Activated CD8-positive, alpha-beta memory T cell treated with anti-CD3 and anti-CD28 coated beads, Interleukin-2, amount 50 U/mL, for 1 hour (primary cell): ENCODE results near the gene CRNKL1.

Experiments
- DNase-seq: peaks from one replicate; pipeline ENCODE4 v3.0.0-alpha.2; 2020; ENCODE audit errors: extremely low read depth

The CRNKL1 gene

DNA sequence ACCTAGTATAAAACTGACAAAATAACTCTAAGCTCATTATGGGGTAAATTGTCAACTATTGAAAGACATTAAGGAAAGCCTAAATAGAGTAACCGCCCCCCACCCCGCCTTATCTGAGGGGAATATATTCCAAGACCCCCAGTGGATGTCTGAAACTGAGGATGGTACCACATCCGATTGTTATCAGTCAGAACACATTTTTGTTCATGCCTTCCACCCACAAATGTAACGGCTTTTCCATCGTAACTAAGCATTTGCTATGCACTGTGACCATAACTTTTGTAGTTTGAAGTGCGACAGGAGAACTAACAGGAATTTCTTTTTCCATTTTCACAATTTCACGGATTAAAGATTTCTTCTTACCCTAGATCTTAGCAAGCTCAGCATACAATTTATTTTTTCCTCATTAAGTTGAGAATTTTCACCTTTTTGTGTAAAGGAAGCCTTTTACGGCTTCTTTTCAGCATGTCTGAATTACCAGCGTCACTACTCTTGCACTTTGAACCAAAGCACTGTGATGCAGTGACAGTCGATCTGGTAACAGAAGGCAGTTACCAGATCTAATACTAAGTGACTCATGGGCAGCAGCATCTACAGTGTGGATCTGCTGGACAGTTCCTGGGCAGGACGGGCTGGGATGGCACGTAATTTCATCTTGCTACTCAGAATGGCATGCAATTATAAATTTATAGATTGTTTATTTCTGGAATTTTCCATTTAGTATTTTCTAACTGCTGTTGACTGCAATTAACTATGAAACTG, 11.9 kb upstream of the CRNKL1 start:
- DNase-seq: no peak

DNA sequence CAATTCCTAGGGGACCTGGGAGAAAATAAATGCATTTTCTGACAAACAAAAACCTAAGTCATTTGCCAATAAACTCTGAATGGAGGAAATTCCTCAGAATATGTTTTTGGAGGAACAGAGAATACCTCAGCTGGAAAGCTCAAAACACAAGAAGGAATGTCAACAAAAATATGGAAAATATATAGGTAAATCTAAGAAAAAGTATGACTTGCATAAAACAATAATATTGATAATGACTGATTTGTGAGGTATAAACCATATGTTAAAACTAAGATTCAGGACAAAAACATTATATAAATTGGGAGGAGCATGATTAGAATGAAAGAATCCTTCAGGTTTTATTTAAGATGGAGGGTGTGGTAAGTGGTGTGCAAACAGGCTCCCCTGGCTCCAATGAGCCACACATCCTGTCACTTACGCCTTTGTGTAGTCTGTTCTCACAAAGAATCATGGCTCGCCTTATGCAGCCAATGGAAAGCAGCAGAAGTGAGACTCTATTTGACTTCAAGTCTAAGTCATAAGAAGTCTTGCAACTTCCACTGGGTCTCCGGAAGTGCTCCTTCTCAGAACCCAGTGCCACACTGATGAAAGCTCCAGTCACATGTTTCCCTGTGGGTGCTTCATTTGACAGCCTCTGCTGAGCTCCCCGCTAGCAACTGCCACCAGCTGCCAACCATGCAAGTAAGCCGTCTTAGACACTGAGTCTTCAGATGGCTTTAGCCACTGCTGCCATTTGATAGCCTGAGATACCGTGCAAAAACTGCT, 8.2 kb upstream of the CRNKL1 start:
- no peak for DNase-seq

DNA sequence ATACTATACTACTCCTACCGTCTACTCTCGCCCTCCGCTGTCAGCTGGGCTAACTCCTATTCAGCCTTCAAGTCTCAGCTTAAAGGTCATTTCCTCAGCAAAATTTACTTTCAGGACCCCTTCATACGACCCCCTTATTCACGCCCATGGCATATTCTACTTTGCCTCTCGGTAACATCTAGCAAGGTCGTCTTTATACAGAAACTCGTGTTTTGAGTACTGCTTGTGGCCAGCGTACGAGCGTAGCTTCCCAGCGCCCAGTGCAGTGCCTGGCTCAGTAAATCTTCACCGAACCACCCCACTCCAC, 546 bp downstream of the CRNKL1 start:
- DNase-seq: no peak

DNA sequence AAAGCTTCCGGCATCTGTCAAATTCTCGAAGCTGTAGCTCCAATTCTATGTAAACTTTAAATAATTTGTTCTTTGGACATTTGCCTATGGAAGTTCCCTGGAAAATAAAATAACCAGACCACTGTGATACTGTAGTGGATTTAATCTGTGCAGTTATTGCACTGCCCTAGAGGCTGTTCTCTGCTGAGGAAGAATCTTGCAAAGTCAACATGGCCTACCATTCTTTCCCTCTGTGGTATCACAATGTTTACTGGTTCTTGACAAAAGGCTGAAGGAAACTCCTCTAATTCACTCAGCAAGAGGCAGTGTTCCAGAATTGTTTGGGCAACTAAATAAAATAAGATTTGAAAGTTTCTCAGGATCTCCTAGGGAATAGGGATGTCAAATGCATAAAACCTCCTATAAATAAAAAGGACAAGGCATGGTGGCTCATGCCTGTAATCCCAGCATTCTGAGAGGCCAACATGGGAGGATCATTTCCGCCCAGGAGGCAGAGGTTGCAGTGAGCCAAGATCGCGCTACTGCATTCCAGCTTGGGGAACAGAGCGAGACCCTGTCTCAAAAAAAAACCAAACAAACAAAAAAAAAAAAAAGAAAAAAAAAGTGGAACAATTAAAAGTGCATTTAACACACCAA, 12.4 kb downstream of the CRNKL1 start:
- no peak for DNase-seq

DNA sequence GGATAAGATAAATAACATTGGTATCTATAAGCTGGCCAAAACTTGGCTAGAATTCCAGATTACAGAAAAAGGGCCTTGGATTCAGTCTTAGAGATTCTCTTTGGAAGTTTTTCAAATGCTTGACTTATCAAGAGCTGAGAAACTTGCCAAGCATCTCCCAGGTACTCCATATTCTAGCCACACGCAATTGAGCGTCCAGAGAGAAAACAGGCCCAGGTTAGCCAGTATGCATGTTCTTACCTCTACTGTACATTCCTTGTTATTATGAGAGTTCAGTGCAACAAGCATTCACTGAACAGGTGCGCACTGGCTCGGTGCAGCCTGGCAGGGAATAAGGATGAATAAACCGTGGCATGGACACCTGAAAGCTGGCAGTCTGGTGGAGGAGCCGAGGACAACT, 13.7 kb downstream of the CRNKL1 start:
- DNase-seq: no peak

DNA sequence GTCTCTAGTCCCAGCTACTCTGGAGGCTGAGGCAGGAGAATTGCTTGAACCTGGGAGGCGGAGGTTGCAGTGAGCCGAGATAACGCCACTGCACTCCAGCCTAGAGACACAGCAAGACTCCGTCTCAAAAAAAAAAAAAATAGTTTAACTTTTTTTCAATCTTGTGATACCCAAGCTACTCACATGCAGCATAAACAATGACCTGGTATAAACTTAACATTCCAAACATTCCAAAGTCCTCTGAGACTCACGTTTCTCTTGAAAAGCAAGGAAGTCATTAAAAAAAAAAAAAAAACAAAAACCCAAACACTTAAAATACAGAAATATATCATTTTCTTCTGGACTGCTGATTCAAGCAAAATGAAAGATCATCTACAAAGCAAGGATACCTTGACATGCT, 14.3 kb downstream of the CRNKL1 start:
- DNase-seq: no peak

DNA sequence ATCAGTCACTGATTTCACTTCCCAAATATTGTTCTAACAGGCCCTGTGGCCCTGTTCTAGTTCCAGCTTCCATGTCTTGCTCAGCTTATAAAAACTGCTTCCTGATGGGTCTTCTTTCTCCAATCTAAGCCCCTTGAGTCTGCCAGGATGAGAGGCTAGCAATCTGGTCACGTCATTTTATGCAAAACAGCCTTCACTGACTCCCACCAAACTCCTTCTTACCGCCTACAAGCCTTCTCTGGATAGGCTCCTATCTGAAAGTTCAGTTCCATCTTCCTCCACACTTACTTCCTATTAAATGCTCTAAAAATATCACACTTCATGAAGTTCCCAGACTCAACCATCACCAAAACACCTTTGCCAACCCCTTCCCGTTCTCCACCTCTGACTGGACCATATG, 15.5 kb downstream of the CRNKL1 start:
- DNase-seq: no peak

DNA sequence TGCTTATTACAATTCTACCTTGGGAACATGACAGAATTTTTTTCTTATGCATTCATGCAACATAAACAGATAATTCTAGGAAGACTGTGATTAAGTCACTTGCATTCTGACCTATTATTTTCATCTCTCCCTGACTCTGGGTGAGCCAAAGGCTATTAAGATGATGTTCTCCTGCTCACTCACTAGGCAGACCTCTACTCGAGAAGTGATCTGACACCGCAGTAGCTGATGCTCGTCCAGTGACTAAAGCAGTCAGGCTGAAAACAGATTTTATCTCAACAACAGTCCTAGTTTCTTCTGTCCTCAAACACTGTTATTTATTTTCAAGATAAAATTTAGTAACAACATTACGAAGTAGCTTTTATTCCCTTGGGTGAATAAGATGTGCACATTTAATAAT, 17.8 kb downstream of the CRNKL1 start:
- no peak for DNase-seq

DNA sequence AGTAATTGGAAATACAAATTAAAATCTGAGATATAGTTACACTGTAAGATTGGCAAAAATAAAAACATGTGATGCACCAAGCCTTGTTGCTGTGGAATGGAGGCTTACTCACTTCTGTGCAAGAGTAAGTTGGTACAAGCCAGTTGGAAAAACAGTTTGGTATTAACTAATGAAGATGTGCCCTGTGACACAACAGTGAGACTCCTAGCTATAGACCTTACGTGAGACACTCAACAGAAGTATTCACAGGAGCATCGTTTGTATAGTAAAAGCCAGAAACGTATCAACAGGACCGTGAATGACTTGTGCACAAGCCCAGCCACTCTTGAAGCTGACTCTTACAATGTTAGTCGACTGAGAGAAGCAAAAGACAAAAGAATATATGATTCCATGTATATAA, 20.5 kb downstream of the CRNKL1 start:
- DNase-seq: no peak

DNA sequence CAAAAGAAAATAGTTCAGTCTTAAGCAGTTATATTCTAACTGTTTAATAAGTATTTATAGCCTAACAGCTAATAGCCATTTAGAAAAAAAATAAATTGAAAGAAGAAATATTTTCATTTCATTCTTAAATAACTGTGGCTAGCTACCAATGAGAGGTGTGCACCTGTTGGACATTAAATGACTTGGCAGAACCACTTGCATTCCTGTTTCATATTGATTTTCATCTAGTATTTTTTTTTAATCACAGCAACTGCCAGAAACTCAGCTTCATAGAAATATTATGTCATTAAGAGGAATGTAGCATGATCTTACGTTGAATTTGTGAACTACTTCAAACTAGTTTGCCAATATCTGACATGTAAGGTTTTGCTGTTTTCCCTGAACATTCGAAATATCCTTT, 25.0 kb downstream of the CRNKL1 start:
- DNase-seq: no peak

DNA sequence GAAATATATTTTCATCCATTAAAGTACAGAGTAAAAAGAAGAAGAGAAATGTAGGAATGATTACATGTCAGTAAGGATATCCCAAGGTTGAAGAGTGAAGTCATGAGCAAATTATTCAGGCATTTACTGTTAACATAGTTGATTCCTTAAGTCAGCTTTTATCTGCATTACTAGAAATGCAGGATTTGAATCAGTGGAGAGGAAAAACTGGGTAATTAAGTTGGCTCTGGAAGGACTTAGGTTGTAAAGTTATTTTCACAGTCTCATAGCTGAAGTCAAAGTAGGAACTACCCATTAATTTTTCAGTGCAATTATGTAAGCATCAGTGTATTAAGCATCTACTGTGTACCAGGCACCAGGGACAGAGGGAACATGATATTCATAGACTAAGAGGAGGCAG, 27.3 kb downstream of the CRNKL1 start:
- DNase-seq: no peak

DNA sequence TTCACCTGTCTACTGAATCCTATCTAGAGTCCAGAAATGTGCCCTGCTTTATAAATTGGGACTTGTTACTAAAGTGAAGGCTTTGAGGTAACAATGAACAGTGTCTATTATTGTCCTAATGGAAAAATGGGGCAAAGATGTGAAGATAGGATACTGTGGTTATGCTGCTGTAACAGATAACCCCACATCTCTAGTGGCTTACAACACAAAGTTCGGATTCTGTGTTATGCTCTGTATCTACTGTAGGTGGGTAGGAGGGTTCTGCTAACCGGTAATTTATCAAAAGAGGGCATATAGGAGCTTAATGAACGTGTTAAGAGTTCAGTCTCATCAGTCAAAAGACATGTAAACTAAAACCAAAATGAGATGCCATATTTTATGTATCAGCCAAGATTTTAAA, 28.9 kb downstream of the CRNKL1 start:
- DNase-seq: no peak

DNA sequence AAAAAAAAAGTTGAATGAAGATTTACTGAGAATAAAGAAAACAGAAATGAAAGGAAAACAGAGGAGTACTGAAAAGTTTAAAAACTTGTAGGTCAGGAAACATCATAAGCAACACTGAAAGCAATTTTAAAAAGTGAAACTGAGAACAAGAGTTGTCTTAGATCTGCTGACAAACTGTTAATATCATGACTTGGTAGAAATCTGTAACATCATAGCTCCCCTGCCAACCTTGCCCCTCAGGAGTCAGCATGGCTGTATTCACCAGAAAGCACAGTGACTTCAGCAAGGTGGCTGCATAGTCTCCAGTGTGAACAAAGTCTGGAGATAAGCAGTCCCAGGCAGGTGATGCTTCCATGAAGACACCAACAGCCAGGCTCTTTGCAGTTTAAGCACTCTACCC, 29.8 kb downstream of the CRNKL1 start:
- DNase-seq: no peak

DNA sequence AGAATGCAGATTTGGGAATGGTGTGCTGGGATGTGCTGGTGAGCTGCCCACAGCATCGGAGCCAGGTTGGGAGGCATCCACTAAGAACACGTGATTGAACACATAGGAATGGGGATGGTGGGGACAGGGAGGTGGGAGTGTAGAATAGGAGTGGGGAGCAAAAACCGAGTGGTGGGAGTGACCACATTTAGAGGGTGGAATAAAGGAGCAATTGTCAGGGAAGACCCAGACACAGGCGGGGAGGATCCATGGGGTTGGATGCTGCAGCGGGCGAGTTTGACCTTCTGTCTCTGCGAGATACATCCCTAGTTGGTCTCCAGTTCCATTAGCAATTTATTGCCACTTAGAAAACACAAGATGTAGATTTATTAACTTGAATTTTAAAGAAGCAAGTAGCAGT, 30.4 kb downstream of the CRNKL1 start:
- DNase-seq: no peak

DNA sequence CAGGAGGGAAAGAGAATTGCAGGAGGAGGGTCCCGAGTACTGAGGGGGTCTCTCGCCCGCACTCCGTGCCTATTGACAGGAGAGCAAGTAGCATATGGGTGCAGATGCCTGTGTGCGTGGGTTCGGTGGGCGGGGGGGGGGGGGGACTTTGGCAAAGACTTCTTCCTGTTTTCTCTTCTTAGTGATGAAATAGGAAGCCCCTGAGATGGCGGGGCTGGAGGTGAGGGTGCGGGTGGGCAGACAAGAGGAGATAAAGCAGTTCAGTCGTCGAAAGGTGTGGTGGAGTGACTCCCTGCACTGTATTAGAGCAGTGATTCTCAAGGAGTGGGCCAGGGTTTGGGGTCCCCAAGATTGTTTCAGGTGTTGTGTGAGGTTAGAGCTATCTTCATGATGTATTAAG, 31.4 kb downstream of the CRNKL1 start:
- no peak for DNase-seq

DNA sequence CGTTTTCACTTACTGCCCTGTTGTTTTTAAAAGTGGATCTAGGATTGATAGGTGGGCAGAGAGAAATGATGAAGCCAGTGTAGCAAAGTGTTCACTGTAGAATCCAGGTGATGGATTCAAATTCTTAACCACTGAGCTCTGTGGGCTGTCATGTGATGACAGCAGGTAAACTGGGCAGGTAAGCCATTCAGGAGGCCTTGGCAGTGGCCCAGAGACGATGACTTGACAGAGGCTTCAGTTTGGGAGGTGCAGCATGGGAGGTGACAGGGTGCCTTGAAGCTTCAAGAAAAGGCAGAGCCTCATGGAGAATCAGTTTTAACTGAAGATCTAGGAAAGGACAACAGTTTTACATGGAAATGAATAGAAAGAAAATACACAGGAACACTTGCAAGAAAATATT, 33.1 kb downstream of the CRNKL1 start:
- no peak for DNase-seq

DNA sequence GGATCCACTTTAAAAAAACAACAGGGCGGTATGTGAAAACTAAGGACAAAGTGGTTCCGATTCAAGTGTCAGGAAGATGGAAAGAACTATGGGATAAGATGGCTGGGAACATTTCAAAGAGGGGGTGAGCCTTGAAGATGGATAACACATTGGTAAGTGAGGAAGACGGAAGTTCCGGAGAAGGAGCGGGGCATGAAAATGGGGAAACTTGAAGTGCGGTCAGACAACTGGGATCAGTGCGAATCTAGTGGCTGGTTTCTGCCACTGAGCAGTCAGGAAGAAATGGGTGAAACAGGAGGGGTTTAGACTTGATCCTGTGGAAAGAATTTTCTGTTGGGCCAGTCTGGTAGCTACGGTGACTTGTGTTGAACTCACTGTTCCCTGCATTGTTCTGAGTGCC, 33.9 kb downstream of the CRNKL1 start:
- no peak for DNase-seq

DNA sequence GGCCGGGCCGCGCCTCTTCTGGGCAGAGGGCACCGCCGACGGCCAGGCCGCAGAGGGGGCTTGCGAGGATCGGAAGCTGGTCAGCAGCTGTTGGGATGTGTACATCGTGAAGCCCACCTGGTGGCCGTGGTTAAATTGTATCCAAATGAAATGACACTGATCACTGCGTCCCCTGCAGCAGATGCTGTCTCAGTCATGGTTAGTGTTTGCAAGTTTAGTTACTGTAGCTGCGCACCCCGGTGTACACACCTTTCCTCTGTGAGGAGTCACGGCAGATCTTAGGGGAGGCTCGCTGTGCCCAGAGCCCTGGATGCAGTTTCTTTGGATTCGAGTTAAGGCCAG, 34.5 kb downstream of the CRNKL1 start:
- no peak for DNase-seq

DNA sequence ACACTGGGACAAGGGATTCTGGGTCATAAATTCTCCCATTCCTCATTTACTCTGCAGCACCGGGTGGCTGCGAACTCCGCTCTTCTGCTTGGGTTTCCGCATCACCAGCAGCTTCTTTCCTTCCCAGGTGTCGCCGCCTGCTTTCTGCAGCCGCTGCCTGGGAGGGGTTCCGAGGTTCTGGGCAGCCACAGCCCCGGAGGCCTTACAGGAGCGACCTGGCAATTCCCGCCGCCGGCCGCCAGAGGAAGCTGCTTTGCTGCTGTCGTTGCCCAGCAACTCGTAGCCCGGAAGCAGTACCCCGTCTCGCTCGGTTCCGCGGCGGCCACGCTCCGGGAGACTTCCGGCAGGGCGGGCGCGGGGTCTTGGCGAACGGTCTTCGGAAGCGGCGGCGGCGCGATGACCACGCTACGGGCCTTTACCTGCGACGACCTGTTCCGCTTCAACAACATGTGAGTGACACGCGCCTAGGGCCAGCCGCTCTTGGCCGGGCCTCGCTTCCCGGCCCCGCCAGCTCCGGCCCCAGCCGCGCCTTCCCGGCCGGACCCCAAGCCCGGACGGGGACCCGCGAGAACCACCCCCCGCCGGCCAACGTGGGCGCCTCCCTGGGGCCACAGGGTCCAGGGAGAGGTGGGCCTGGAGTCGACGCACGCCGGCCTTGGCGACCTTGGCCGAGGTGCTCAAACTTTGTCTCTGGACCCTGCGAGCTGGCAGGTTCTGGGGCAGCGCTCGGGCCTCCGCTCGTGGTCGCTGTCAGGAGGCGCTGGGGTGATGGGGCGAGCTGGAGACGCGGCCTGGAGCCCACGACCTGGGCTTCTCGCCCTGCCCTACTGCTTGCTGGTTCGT, 35.0 kb downstream of the CRNKL1 start, which contains the start of gene NAA20:
Gene NAA20, plus strand, starts transcription at position 362 of the 843 bp plus-strand sequence. Its CDS starts 35 bp downstream, at position 397.
- peak; percentile 73 for DNase-seq

DNA sequence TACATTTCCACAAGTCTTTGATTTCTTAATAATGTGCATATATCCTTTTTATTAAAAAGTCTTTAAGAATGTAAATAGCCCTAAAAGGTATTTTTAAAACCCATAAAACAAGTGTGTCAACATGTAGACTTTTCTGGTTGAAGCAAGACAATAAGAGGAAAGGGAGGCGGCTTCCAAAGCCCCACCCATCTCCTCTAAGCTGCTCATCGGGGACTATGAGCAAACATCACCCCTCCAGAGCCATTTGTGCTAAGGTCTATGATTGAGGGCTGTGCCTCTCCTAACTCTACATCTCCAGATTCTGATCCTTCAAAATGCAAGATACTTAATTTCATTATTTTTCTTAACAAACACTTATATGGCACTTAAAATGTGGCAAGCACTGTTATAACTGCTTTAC, 37.6 kb downstream of the CRNKL1 start:
- no peak for DNase-seq

DNA sequence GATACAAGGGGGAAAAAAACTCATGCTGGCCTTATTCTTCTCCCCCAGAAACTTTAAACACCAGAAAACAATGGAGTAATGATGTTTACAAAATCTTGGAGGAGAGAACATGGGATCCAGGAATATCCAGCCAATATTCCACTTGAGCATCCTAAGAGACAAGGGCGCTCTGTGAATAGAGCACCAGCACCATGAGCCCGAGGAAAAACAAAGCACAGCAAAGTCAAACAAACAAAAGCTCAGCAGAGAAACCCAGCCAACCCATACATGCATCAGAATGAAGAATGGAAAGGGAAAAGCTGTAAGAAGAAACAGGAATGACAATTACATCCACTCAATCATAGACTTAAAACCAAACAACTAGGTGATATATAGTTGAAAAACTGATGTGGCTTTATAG, 39.7 kb downstream of the CRNKL1 start:
- DNase-seq: no peak
